Subcutaneous adipose tissue (tissue), 4 donors: ENCODE data around the gene KCNJ14. TPM values are rescaled to one million over a fixed set of nuclear protein-coding genes. Genes with fewer than 3 reads are reported as not detected.

Experiments
- total RNA-seq, 4 donors: library from RNA; depleted of rRNA; stranded (reverse); fragments of >200 nt; gene quantifications; one replicate each; pipeline ENCODE4 v1.1.0, GENCODE V29; 2016
- TF ChIP-seq, protein P1 (sequence below): fragments of 450-650 bp; IDR thresholded peaks from one replicate; pipeline ENCODE4 v1.5.1; 2016; ENCODE audit warnings: low read depth, mild to moderate bottlenecking, control low read depth, antibody characterized with exemption, moderate library complexity

KCNJ14 gene
- total RNA-seq, 4 donors from 2014 or later, result 0.57 to 1.0 (median 0.74) TPM

DNA sequence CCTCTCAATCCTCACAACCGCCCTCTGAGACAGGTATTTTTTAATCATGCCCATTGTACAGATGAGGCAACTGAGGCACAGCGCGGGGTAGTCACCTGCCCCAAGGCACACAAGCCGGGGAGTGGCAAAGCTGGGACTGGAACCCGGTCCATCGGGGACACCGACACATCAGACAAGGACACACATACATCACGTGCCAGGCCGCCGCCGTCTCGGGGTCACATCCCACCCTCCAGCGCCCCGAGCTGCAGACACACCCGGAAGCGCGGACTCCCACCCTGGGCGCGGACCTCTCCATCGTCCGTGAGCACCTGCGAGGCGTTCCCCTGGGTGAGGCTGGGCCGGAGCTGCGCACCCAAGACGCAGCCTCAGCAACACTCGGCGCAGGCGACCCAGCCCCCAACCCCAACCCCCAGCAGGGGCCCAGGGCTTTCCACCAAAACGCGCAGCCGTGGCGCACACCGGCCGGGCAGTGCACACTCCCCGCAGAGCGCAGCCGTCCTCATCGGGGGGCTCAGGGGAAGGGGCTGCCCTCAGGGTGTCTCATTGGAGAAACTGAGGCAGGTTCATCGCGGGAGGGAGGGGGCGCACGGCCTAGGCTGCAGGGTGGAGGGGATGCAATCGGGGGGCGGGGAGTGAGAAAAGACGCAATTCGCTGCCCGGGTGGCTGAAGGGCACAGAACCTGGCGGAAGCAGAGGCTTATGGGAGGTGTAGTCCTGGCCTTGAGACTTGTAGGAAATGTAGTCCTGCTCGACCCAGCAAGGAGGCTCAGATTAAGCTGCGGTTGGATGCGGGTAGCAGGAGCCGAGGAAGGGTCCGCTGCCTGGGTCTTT is 58.1 kb downstream of the KCNJ14 start:
- TF ChIP-seq, protein P1, sequence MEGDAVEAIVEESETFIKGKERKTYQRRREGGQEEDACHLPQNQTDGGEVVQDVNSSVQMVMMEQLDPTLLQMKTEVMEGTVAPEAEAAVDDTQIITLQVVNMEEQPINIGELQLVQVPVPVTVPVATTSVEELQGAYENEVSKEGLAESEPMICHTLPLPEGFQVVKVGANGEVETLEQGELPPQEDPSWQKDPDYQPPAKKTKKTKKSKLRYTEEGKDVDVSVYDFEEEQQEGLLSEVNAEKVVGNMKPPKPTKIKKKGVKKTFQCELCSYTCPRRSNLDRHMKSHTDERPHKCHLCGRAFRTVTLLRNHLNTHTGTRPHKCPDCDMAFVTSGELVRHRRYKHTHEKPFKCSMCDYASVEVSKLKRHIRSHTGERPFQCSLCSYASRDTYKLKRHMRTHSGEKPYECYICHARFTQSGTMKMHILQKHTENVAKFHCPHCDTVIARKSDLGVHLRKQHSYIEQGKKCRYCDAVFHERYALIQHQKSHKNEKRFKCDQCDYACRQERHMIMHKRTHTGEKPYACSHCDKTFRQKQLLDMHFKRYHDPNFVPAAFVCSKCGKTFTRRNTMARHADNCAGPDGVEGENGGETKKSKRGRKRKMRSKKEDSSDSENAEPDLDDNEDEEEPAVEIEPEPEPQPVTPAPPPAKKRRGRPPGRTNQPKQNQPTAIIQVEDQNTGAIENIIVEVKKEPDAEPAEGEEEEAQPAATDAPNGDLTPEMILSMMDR, result no peak

DNA sequence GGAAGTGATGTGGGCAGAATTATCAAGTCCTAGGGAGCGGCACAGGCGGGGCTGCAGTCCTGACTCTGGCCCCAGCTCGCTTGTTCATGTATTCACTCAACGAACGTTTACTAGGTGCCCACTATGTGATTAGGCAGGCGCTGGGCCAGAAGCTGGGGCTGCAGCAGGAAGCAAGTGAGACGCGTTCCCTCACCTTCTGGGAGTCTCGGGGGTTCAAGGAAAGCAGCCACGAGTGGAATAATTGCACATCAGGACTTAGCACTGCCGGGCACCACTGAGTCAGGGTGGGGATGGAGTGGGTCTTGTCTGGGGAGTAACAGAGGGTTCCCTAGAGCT is 58.7 kb downstream of the KCNJ14 start:
- TF ChIP-seq, protein P1, result no peak

DNA sequence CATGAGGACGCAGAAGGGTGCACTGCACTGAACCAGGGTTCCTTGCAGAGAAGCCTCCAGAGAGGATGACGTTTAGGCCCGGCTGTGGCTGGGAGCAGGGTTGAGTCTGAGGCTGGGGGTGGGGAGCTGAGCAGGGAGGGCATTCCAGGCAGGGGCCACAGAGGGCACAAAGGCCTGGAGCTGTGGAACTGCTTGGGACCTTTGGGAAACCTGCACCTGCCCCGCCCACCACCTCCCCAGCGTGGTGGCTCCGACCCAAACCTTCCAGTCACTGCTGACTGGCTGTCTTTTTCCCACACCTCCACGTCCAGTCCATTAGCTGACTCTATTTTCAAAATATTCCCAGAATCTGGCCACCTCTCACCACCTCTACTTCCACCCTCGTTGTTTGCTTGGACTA is 61.2 kb downstream of the KCNJ14 start:
- TF ChIP-seq, protein P1, result no peak

Other genes starting within 250 kb of the KCNJ14 start
- gene CARD8, start 199.7 kb upstream of the KCNJ14 start, total RNA-seq, result 100 to 1,000 TPM in 1 of 4 donors, 10 to 100 TPM in 3; 42.5 to 103 (median 65.2) TPM
- under 1 TPM in 3 of 4 donors, not detected in 1; 0.19 to 0.65 (median 0.34) TPM for gene ZNF114, start 185.5 kb upstream of the KCNJ14 start, total RNA-seq
- 10 to 100 TPM; 32.2 to 79.7 (median 57.2) TPM for gene EMP3, start 130.0 kb upstream of the KCNJ14 start, total RNA-seq
- 10 to 100 TPM in 1 of 4 donors, 1 to 10 TPM in 3; 4.8 to 16.0 (median 7.0) TPM for gene TMEM143, start 91.6 kb upstream of the KCNJ14 start, total RNA-seq
- gene SYNGR4, start 91.2 kb upstream of the KCNJ14 start, total RNA-seq, result not detected
- 10 to 100 TPM; 62.5 to 99.1 (median 78.6) TPM for gene KDELR1, start 64.0 kb upstream of the KCNJ14 start, total RNA-seq
- gene GRIN2D, start 61.9 kb upstream of the KCNJ14 start, total RNA-seq, result 1 to 10 TPM in 1 of 4 donors, under 1 TPM in 3; 0.16 to 1.0 (median 0.31) TPM
- gene GRWD1, start 9.6 kb upstream of the KCNJ14 start, total RNA-seq, result 10 to 100 TPM; 14.4 to 29.0 (median 24.9) TPM
- gene CYTH2, start 13.8 kb downstream of the KCNJ14 start, total RNA-seq, result 10 to 100 TPM; 15.8 to 64.0 (median 31.5) TPM
- gene LMTK3, start 56.3 kb downstream of the KCNJ14 start, total RNA-seq, result not detected
- gene SULT2B1, start 96.6 kb downstream of the KCNJ14 start, total RNA-seq, result not detected
- not detected for gene SPACA4, start 151.2 kb downstream of the KCNJ14 start, total RNA-seq
- gene FAM83E, start 159.5 kb downstream of the KCNJ14 start, total RNA-seq, result not detected
- gene RPL18, start 163.6 kb downstream of the KCNJ14 start, total RNA-seq, result 1,000 to 10,000 TPM in 3 of 4 donors, 100 to 1,000 TPM in 1; 998 to 1,778 (median 1,670) TPM
- 10 to 100 TPM in 1 of 4 donors, 1 to 10 TPM in 3; 4.9 to 33.2 (median 9.1) TPM for gene SPHK2, start 163.9 kb downstream of the KCNJ14 start, total RNA-seq
- gene DBP, start 181.8 kb downstream of the KCNJ14 start, total RNA-seq, result 10 to 100 TPM in 1 of 4 donors, 1 to 10 TPM in 2, under 1 TPM in 1; 0.33 to 18.6 (median 6.3) TPM
- 1 to 10 TPM in 2 of 4 donors, not detected in 2; 1.5 to 3.4 TPM for gene CA11, start 190.6 kb downstream of the KCNJ14 start, total RNA-seq
- 1 to 10 TPM in 1 of 4 donors, not detected in 3; 1.5 TPM for gene NTN5, start 217.4 kb downstream of the KCNJ14 start, total RNA-seq
- not detected for gene FUT2, start 240.4 kb downstream of the KCNJ14 start, total RNA-seq